Stimulated activated CD4-positive, alpha-beta T cell treated with anti-CD3 and anti-CD28 coated beads, Interleukin-1b, Interleukin-23, amount 100 ng/mL, for 4 hours (primary cell): ENCODE data around the gene PHACTR1.
"Not testable (repeated sequence)": the region's sequence is repeated elsewhere in the genome, so short reads cannot be mapped to it uniquely, and the experiment has no call there.

ENCODE experiments used
- DNase-seq, 2 donors: peaks; one replicate each; pipeline ENCODE4 v3.0.0-alpha.2; 2020; ENCODE audit warnings: low read depth in 2 of 2

The PHACTR1 gene

DNA sequence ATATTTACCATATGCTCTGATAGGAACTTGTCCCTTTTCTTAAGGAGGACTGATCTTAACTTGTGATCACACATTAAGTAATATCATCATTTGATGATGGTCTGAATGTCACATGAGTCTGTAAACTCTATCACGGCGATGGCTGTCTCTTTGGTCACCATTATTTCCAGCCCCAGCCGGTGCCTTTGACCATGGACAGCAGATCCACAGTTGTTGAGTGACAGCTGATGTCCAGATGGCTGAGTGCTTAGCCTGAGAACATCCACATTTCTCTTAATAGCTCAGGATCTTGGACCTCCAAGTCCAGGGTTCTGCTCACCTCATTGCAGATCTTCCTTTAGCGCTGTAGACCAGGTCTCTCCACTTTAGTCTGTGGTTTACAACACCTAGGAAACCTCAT, 440.7 kb downstream of the PHACTR1 start:
- no peak for DNase-seq

GRCh38 chr6:13159300-13159699, 442.7 kb downstream of the PHACTR1 start:
- no peak for DNase-seq

DNA sequence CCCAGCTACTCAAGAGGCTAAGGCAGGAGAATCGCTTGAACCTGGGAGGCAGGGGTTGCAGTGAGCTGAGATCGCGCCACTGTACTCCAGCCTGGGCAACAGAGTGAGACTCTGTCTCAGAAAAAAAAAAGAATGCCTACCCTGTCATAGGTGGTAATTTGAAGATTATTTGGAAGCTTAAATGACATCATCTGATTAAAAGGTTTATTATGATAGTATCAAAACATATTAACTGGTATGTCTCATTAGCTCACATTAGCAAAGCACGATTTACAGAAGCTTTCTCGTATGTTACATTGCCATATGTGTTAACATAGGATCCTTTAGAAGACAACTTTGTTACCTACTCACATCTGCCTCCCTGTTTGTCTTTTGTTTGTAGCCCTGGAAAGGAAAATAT, 443.3 kb downstream of the PHACTR1 start:
- DNase-seq: not testable (repeated sequence)

DNA sequence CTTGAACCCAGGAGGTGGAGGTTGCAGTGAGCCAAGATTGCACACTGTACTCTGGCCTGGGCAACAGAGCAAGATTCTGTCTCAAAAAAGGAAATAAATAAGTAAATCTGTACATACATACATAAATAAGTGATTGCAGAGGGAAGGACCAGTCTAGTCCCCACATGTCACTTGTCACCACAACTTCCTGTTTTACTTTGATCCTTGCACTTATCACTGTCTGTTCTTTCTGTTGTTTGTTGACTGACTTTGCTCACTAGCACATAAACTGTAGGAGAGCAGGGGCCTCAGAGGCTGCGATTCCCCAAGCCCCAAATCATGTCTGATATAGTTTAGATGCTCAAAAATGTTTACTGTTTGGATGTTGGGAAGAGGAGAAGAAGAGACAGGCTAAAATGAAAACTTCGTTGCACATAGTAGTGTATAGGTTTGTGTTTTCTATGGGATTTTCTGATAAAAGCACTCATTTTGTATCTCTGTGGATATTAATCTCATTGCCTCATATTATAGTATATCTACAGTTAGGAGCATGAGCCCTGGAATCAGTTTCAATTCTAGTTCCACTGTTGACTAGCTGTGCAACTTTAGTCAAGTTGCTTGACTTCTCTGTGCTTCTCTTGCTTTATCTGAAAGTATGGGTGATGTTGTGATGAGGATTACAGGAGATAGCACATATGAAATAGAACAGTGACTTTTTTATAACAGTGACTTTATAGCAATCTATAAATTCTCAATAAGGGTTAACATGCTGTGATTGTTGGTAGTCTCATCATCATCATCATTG, 446.8 kb downstream of the PHACTR1 start:
- DNase-seq: no peak

DNA sequence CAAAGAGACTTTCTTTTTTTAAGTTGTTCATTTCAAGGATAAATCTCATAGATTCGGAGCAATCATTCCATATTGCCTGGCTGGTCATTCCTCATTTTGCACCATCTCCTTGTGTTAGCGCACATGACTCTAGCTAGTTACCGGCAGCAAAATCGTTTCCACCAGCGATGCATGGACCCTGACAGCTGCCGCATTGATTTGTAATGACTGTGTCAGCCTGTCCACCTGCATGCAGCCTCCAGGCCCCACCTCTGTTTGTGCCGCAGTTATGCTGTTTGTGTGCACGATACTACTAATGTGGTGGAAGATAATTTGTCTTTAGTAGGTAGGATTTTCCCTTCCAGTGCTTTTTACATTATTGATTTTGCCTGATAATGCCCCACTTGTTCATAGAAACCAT, 447.7 kb downstream of the PHACTR1 start:
- no peak for DNase-seq

- DNase-seq: no peak
Measured at GRCh38 chr6:13165502-13166172, 449.1 kb downstream of the PHACTR1 start.

DNA sequence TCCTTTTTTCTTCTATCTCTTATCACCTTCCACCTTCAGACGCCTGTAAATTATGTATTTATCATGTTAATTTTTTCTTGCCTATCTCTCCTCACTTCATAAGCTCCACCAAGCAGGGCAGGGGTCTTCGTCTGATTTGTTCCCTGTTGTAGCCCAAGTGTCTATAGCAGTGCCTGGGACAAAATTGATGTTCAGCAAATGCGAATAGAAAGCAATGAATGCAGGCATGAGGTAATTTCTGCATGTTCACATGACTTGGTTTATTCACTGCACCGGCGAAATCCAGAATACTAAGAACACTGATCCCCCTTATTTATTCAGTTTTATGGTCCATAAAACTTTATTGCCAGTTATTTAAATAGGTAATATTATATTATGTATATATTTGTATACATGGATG, 449.7 kb downstream of the PHACTR1 start:
- DNase-seq: no peak

- DNase-seq: no peak
Measured at GRCh38 chr6:13166916-13167315, 450.3 kb downstream of the PHACTR1 start.

DNA sequence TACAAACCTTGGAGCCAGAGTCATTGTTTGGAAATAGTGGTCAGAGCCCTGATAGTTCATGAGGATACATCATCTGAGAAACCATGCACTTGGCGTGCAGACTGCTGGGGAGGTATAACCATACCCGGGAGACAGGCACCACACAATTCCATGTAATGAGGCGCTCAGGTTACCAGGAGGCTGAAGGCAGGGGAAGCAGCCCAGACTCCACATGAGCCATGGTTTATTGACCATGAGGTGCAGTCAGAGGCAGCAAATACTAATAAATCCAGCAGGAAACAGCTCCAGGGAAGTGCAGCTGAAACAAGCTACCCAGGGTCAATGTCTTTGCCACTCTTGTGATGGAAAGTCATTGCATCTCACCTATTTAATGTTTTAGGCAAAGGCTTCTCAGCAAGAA, 455.7 kb downstream of the PHACTR1 start:
- no peak for DNase-seq

DNA sequence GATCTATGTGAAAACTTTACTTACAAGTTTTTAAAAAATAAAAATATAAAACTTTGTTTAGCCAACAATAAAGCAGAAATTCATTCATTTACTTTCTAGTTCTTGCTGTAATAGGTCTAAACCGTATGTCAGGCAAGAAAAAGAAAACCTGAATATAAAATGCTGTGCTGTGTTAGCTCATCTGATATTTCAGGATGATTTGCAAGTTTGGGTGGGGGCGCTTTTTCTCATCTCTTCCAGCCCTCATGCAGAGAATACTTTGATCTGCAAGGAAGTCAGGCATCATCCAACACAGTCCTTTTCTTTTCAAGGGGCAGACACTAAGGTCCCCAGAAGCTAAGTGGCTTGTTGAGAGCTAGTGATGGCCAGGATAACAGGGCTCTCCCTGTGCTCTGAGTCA, 458.5 kb downstream of the PHACTR1 start:
- no peak for DNase-seq

DNA sequence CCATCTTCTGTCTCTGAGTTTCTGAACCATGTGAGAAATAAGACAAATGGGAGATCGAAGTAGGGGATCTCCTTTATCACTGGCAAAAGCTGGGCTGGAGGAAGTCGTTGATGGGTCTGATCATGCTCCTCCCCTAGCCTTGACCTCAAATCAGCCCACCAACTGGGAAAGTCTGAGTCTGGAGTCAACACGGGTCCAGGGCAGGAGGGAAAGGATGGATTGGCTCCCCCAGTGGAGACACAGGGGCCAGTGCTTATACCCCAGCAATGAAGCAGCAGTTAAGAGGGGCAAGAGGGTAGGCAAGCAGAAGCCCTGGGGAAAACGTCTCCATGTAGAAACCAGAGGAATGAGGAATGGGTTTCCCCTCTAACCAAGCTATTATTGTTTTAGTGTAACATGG, 459.2 kb downstream of the PHACTR1 start:
- no peak for DNase-seq

DNA sequence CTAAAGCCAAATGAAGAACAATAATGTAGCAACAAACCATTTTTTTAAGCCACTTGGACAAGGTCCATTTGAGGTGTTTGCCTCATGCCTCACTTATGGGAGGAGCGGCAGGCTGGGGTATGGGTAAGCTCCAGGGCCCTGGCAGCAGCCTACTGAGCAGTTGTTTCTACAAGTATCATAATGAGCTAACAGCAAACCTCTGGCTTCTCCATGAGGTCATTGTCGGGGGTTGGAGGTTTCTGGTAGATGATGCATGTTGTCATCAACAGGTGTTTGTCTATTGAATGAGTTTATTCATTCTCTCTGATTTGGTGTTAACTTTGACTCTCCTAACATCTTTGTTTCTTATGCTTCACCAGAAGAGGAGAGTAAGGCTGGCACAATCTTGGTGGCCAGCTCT, 461.1 kb downstream of the PHACTR1 start:
- no peak for DNase-seq

DNA sequence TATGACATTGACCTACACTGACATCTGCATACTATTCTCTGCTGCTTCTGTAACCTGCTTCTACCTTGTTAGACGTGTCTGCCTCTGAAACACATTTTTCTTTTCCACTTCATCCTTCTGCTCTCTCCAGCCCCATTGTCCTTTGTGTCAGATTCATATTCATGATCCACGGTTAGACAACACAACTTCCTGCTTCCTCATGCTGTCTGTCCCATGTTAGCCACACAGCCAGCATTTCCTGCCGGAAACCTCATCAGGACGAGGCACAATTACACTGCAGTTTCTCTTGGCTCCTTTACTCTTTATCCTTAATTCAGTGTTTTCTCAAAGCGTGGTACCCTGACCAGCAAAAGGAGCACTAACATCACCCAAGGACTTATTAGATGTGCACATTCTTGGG, 461.5 kb downstream of the PHACTR1 start:
- DNase-seq: no peak

- DNase-seq: no peak
Measured at GRCh38 chr6:13180538-13180937, 464.0 kb downstream of the PHACTR1 start.

DNA sequence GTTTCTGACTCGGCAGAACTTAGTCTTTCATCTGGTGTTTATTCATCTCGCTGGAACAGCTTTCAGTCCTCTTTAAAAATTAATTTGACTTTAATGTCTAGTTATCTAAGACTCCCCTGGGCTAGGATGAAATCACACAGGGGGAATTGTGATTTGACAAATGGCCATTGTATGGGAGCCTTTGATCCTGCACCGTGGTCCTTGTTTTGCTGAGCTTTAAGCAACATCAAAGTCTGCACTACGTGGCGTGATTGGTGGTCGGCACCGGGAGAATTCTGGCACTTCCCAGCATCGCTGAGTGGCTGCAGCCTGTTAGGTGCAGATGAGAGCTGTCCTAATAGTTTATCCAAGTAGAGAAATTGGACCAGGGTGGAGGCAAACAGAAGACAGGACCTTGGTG, 464.8 kb downstream of the PHACTR1 start:
- no peak for DNase-seq

DNA sequence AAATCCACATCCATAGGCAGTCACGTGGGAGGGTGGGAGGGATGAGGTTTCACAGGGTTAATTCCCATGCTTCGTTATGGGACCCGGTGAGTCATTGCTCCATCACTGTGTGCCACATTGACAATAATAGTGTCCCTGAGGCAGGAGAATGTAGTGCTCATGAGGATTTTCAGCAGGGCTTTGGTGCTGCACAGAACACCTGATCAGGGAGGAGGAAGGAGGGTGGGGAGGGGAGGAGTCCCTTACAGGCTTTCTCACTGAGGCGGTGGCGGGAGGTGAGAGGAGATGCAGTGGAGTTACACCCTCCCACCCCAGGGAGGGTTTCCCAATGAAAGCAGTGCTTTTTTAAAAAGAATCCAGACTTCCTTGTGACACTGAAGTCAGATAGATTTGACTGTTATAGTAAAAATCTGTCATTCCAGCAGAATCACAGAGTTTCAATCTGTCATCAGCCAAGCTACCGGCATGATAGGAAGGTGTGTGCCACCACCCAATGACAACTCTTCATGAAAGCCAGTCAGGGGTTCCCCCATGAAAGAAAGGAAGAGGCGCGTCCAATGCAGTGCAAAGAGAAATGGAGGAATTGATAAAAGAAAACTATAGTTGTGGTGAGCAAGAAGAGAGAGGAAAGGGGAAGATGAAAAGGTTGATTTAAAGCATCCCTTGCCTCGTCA, 467.0 kb downstream of the PHACTR1 start:
- DNase-seq: no peak

- no peak for DNase-seq
Measured at GRCh38 chr6:13184089-13184468, 467.5 kb downstream of the PHACTR1 start.

DNA sequence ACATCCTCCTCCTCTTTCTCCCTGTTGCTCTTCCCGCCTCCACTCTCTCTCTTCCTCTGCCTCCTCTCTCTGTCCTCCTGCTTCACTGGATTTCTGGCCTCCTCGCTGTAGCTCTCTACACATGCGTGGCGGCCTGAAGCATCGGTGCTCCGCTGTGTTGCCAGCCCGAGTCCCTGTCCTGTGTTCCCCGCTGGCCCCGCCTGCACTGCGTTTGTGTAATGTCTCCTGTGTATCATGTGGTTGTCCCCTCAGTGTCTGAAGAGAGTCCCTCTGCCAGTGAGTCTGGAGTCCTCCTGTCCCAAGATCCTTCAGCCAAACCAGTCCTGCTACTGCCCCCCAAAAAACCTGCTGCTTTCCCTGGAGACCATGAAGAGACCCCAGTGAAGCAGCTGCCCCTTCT, 468.0 kb downstream of the PHACTR1 start:
- DNase-seq: no peak

DNA sequence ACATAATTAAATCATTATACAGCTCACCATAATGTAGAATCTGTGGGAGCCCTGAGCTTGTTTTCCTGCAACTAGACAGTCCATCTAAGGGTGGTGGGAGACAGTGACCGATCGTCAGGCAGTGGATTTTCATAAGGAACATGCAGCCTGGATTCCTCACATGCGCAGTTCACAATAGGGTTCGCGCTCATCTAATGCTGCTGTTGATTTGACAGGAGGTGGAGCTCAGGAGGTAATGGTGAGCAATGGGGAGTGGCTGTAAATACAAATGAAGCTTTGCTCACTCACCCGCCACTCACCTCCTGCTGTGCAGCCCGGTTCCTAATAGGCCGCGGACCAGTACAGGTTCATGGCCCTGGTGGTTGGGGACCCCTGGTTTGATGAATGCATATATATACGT, 470.3 kb downstream of the PHACTR1 start:
- no peak for DNase-seq

DNA sequence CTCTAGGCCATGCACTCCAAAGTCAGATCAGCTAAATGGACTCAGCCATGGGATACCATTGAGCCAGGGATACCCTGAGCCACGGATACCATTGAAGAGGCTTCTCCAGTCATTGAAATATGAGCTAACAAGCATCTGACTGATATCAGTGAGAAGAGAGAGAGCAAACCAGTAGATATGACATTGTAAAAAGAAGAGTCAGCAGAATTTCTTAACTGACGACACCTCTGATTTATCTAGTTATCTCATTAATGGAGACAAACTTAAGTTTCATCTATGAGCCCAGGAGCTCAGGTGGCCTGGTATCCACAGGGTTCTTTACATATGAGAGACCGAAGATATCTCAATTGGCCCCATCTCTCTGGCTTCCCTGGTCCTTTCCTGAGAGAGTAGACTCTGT, 471.1 kb downstream of the PHACTR1 start:
- DNase-seq: no peak

DNA sequence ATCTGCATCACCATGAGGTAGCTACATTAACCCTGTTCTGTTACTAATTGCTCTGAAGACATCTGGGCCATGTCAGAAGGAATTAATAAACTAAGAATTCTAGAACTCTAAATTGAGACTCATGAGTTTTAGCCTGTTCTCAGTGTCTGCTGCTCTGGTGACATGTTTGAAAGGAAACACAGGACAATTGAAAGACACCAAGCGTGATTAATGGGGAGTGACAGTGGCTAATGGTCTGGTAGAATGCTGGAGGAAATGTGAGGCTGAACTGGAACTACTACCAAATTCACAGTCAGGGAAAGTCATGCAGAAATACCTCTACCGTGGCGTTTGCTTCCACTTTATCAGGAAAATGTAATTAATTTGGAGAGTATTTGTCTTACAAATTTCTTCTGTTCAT, 471.7 kb downstream of the PHACTR1 start:
- DNase-seq: no peak

DNA sequence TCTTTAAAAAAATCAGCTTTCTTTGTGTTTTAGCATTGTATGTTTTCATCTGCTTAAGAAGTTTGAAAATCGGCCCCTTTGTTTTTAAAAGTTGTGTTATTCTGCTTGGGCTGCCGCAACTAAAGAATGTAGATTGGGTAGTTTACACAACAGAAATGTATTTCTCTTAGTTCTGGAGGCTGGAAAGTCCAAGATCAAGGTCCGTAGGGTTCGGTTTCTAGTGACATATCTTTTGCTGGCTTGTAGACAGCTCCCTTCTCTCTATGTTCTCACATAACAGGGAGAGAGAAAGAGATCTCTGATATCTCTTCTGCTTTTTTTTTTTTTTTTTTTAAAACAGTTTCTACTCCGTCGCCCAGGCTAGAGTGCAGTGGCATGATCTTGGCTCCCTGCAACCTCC, 473.1 kb downstream of the PHACTR1 start:
- DNase-seq: no peak

- DNase-seq: no peak
Measured at GRCh38 chr6:13190376-13190775, 473.8 kb downstream of the PHACTR1 start.
